ENCODE results near the gene ARSB.

- no peak for TF ChIP-seq FOXK2 (IDR thresholded peaks at IDR 0.05)
- TF ChIP-seq, protein P1, sequence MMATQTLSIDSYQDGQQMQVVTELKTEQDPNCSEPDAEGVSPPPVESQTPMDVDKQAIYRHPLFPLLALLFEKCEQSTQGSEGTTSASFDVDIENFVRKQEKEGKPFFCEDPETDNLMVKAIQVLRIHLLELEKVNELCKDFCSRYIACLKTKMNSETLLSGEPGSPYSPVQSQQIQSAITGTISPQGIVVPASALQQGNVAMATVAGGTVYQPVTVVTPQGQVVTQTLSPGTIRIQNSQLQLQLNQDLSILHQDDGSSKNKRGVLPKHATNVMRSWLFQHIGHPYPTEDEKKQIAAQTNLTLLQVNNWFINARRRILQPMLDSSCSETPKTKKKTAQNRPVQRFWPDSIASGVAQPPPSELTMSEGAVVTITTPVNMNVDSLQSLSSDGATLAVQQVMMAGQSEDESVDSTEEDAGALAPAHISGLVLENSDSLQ (IDR thresholded peaks at IDR 0.05), result no peak
- no peak for TF ChIP-seq FOXM1 (IDR thresholded peaks at IDR 0.05; ENCODE audit: borderline replicate concordance)
- TF ChIP-seq HDGF (IDR thresholded peaks at IDR 0.05; ENCODE audit: borderline replicate concordance), result no peak
- TF ChIP-seq L3MBTL2 (conservative IDR thresholded peaks at IDR 0.05), result no peak
- TF ChIP-seq ELF4 (IDR thresholded peaks at IDR 0.05), result no peak
- TF ChIP-seq BHLHE40 (IDR thresholded peaks at IDR 0.05; ENCODE audit: borderline replicate concordance), result no peak
- no peak for TF ChIP-seq ZNF384 (IDR thresholded peaks at IDR 0.05)
- TF ChIP-seq ARNT (IDR thresholded peaks at IDR 0.05), result no peak
- no peak for TF ChIP-seq NFRKB (IDR thresholded peaks at IDR 0.05)
These were observed 16.4 kb upstream of the ARSB start for GRCh38 chr5:79001471-79001870.
